ENCODE results near the gene NDUFS4.

The NDUFS4 gene

GRCh38 chr5:53554444-53554843 lies 6.0 kb upstream of the NDUFS4 start:
- Histone ChIP-seq H3K9me3 (ENCODE audit: control extremely low read depth in 1 of 5, control insufficient read depth in 4 of 5, insufficient read depth in 2 of 5, low read depth in 1 of 5, low read length in 4 of 5) (peaks cover 0 to 2% (median 0%) of the 10 kb centered on the region in 5 experiments), H3K27ac (ENCODE audit: insufficient read depth in 1 of 2, low read depth in 1 of 2, low read length in 2 of 2, poor library complexity in 1 of 2, severe bottlenecking in 2 of 2) (no peak overlapping the region), H3K4me1 (ENCODE audit: control extremely low read depth in 1 of 4, control insufficient read depth in 4 of 4, insufficient read depth in 4 of 4, low read length in 3 of 4) (no peaks in the 10 kb centered on the region), H3K36me3 (ENCODE audit: control insufficient read depth in 4 of 4, insufficient read depth in 4 of 4, low read length in 3 of 4) (no peaks in the 10 kb centered on the region), H3K27me3 (replicated peaks in 2 of 5; ENCODE audit: control insufficient read depth in 4 of 5, insufficient read depth in 5 of 5, low read length in 4 of 5) (no peaks in the 10 kb centered on the region), H3K4me3 (ENCODE audit: control insufficient read depth in 1 of 7, extremely low read depth in 1 of 7, insufficient read depth in 4 of 7, low read depth in 2 of 7, low read length in 6 of 7) (no peak overlapping the region)
- ChIA-PET CTCF (no interaction called here), POLR2A (no interaction called here)
- 100% methylated on average over 3 of the region's 3 CpGs for WGBS (ENCODE audit: insufficient coverage)
- DNase-seq = no peak

GRCh38 chr5:53555160-53555559 lies 5.3 kb upstream of the NDUFS4 start:
- peaks cover 0 to 2% (median 0%) of the 10 kb centered on the region in 5 experiments for H3K9me3 ChIP-seq (ENCODE audit: control extremely low read depth in 1 of 5, control insufficient read depth in 4 of 5, insufficient read depth in 2 of 5, low read depth in 1 of 5, low read length in 4 of 5)
- no peak for DNase-seq
- no peak overlapping the region for H3K27ac ChIP-seq (ENCODE audit: insufficient read depth in 1 of 2, low read depth in 1 of 2, low read length in 2 of 2, poor library complexity in 1 of 2, severe bottlenecking in 2 of 2)
- CTCF ChIA-PET = no interaction called here
- peaks cover 0 to 3% (median 1%) of the 10 kb centered on the region in 4 experiments for H3K4me1 ChIP-seq (ENCODE audit: control extremely low read depth in 1 of 4, control insufficient read depth in 4 of 4, insufficient read depth in 4 of 4, low read length in 3 of 4)
- no peak overlapping the region for H3K4me3 ChIP-seq (ENCODE audit: control insufficient read depth in 1 of 7, extremely low read depth in 1 of 7, insufficient read depth in 4 of 7, low read depth in 2 of 7, low read length in 6 of 7)
- H3K27me3 ChIP-seq (replicated peaks in 2 of 5; ENCODE audit: control insufficient read depth in 4 of 5, insufficient read depth in 5 of 5, low read length in 4 of 5) = no peaks in the 10 kb centered on the region
- no peaks in the 10 kb centered on the region for H3K36me3 ChIP-seq (ENCODE audit: control insufficient read depth in 4 of 4, insufficient read depth in 4 of 4, low read length in 3 of 4)
- POLR2A ChIA-PET = no interaction called here

DNA sequence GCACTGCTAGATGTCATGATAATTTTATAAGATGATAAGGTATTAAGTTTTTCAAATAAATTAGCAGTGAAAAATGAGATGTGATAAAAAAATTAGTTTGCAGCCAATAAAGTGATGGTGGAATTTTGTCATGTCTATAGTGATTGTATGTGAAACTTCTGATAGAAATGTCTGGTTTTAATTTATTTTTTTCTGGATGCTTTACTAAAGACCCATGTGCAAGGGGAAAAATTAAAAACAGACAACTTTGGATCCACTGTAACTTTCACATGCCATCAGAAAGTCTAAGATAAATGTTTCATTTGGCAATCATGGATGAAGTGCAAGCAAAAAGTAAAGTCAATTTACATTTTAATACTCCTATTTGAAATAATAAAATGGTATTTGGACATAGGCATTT lies 4.4 kb upstream of the NDUFS4 start:
- Histone ChIP-seq H3K27me3 (replicated peaks in 2 of 5; ENCODE audit: control insufficient read depth in 4 of 5, insufficient read depth in 5 of 5, low read length in 4 of 5) (no peaks in the 10 kb centered on the region), H3K36me3 (ENCODE audit: control insufficient read depth in 4 of 4, insufficient read depth in 4 of 4, low read length in 3 of 4) (no peaks in the 10 kb centered on the region), H3K4me1 (ENCODE audit: control extremely low read depth in 1 of 4, control insufficient read depth in 4 of 4, insufficient read depth in 4 of 4, low read length in 3 of 4) (peaks cover 0 to 5% (median 3%) of the 10 kb centered on the region in 4 experiments), H3K27ac (ENCODE audit: insufficient read depth in 1 of 2, low read depth in 1 of 2, low read length in 2 of 2, poor library complexity in 1 of 2, severe bottlenecking in 2 of 2) (no peak overlapping the region), H3K9me3 (ENCODE audit: control extremely low read depth in 1 of 5, control insufficient read depth in 4 of 5, insufficient read depth in 2 of 5, low read depth in 1 of 5, low read length in 4 of 5) (peaks cover 0 to 2% (median 0%) of the 10 kb centered on the region in 5 experiments), H3K4me3 (ENCODE audit: control insufficient read depth in 1 of 7, extremely low read depth in 1 of 7, insufficient read depth in 4 of 7, low read depth in 2 of 7, low read length in 6 of 7) (no peak overlapping the region)
- no peak for DNase-seq
- POLR2A ChIA-PET = no interaction called here
- CTCF ChIA-PET = interaction anchor here (0.5 kb wide), 1 partner anchor 112 kb away, joined by 3 read pairs; no protein-coding TSS in a partner anchor

GRCh38 chr5:53557386-53557785 lies 3.1 kb upstream of the NDUFS4 start:
- POLR2A ChIA-PET = no interaction called here
- no peak for DNase-seq
- Histone ChIP-seq H3K4me3 (ENCODE audit: control insufficient read depth in 1 of 7, extremely low read depth in 1 of 7, insufficient read depth in 4 of 7, low read depth in 2 of 7, low read length in 6 of 7) (no peak overlapping the region), H3K4me1 (ENCODE audit: control extremely low read depth in 1 of 4, control insufficient read depth in 4 of 4, insufficient read depth in 4 of 4, low read length in 3 of 4) (peaks cover 0 to 16% (median 12%) of the 10 kb centered on the region in 4 experiments), H3K36me3 (ENCODE audit: control insufficient read depth in 4 of 4, insufficient read depth in 4 of 4, low read length in 3 of 4) (no peaks in the 10 kb centered on the region), H3K9me3 (ENCODE audit: control extremely low read depth in 1 of 5, control insufficient read depth in 4 of 5, insufficient read depth in 2 of 5, low read depth in 1 of 5, low read length in 4 of 5) (peaks cover 0 to 2% (median 0%) of the 10 kb centered on the region in 5 experiments), H3K27ac (ENCODE audit: insufficient read depth in 1 of 2, low read depth in 1 of 2, low read length in 2 of 2, poor library complexity in 1 of 2, severe bottlenecking in 2 of 2) (no peak overlapping the region), H3K27me3 (replicated peaks in 2 of 5; ENCODE audit: control insufficient read depth in 4 of 5, insufficient read depth in 5 of 5, low read length in 4 of 5) (no peaks in the 10 kb centered on the region)
- CTCF ChIA-PET = no interaction called here
- WGBS (ENCODE audit: insufficient coverage) = 100% methylated on average over 2 of the region's 2 CpGs

DNA sequence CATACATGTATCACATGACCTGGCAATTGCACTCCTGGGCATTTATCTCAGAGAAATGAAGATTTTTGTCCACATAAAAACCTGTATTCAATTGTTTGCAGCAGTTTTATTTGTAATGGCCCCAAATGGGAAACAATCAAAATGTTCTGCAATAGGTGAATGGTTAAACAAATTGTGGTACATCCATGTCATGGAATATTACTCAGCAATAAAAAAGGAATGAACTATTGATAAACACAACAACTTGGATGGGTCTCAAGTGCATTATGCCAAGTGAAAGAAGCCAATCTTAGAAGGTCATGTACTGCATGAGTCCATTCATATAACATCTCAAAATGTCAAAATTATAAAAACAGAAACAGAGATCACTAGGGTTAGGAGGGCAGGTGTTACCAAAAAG lies 1.5 kb upstream of the NDUFS4 start:
- Histone ChIP-seq H3K27me3 (replicated peaks in 2 of 5; ENCODE audit: control insufficient read depth in 4 of 5, insufficient read depth in 5 of 5, low read length in 4 of 5) (no peaks in the 10 kb centered on the region), H3K36me3 (ENCODE audit: control insufficient read depth in 4 of 4, insufficient read depth in 4 of 4, low read length in 3 of 4) (no peaks in the 10 kb centered on the region), H3K4me3 (ENCODE audit: control insufficient read depth in 1 of 7, extremely low read depth in 1 of 7, insufficient read depth in 4 of 7, low read depth in 2 of 7, low read length in 6 of 7) (no peak overlapping the region), H3K4me1 (ENCODE audit: control extremely low read depth in 1 of 4, control insufficient read depth in 4 of 4, insufficient read depth in 4 of 4, low read length in 3 of 4) (peaks cover 0 to 16% (median 12%) of the 10 kb centered on the region in 4 experiments), H3K27ac (ENCODE audit: insufficient read depth in 1 of 2, low read depth in 1 of 2, low read length in 2 of 2, poor library complexity in 1 of 2, severe bottlenecking in 2 of 2) (no peak overlapping the region), H3K9me3 (ENCODE audit: control extremely low read depth in 1 of 5, control insufficient read depth in 4 of 5, insufficient read depth in 2 of 5, low read depth in 1 of 5, low read length in 4 of 5) (peaks cover 0 to 2% (median 0%) of the 10 kb centered on the region in 5 experiments)
- no peak for DNase-seq
- POLR2A ChIA-PET = no interaction called here
- CTCF ChIA-PET = no interaction called here

GRCh38 chr5:53560028-53560427 lies 411 bp upstream of the NDUFS4 start:
- peak overlapping the region in 1 of 2 experiments; percentile 96 for H3K27ac ChIP-seq (ENCODE audit: insufficient read depth in 1 of 2, low read depth in 1 of 2, low read length in 2 of 2, poor library complexity in 1 of 2, severe bottlenecking in 2 of 2)
- POLR2A ChIA-PET = no interaction called here
- H3K27me3 ChIP-seq (replicated peaks in 2 of 5; ENCODE audit: control insufficient read depth in 4 of 5, insufficient read depth in 5 of 5, low read length in 4 of 5) = no peaks in the 10 kb centered on the region
- WGBS (ENCODE audit: insufficient coverage) = 73% methylated on average over 3 of the region's 5 CpGs
- peaks cover 0 to 2% (median 0%) of the 10 kb centered on the region in 5 experiments for H3K9me3 ChIP-seq (ENCODE audit: control extremely low read depth in 1 of 5, control insufficient read depth in 4 of 5, insufficient read depth in 2 of 5, low read depth in 1 of 5, low read length in 4 of 5)
- peak overlapping the region in 6 of 7 experiments; percentile 88 to 100 (median 98) for H3K4me3 ChIP-seq (ENCODE audit: control insufficient read depth in 1 of 7, extremely low read depth in 1 of 7, insufficient read depth in 4 of 7, low read depth in 2 of 7, low read length in 6 of 7)
- DNase-seq = peak in 1 of 3 donors; percentile 2
- H3K4me1 ChIP-seq (ENCODE audit: control extremely low read depth in 1 of 4, control insufficient read depth in 4 of 4, insufficient read depth in 4 of 4, low read length in 3 of 4) = peaks cover 0 to 16% (median 12%) of the 10 kb centered on the region in 4 experiments
- no peaks in the 10 kb centered on the region for H3K36me3 ChIP-seq (ENCODE audit: control insufficient read depth in 4 of 4, insufficient read depth in 4 of 4, low read length in 3 of 4)
- CTCF ChIA-PET = no interaction called here

GRCh38 chr5:53568401-53568800 lies 8.0 kb downstream of the NDUFS4 start:
- CTCF ChIA-PET = no interaction called here

More at GRCh38 chr5:53568401-53568800, 8.0 kb downstream of the NDUFS4 start:
- Histone ChIP-seq H3K4me3 (ENCODE audit: control insufficient read depth in 1 of 7, extremely low read depth in 1 of 7, insufficient read depth in 4 of 7, low read depth in 2 of 7, low read length in 6 of 7) (no peak overlapping the region), H3K27ac (ENCODE audit: insufficient read depth in 1 of 2, low read depth in 1 of 2, low read length in 2 of 2, poor library complexity in 1 of 2, severe bottlenecking in 2 of 2) (no peak overlapping the region), H3K4me1 (ENCODE audit: control extremely low read depth in 1 of 4, control insufficient read depth in 4 of 4, insufficient read depth in 4 of 4, low read length in 3 of 4) (peaks cover 2 to 11% (median 8%) of the 10 kb centered on the region in 4 experiments), H3K36me3 (ENCODE audit: control insufficient read depth in 4 of 4, insufficient read depth in 4 of 4, low read length in 3 of 4) (no peaks in the 10 kb centered on the region), H3K9me3 (ENCODE audit: control extremely low read depth in 1 of 5, control insufficient read depth in 4 of 5, insufficient read depth in 2 of 5, low read depth in 1 of 5, low read length in 4 of 5) (peaks cover 0 to 3% (median 0%) of the 10 kb centered on the region in 5 experiments), H3K27me3 (replicated peaks in 2 of 5; ENCODE audit: control insufficient read depth in 4 of 5, insufficient read depth in 5 of 5, low read length in 4 of 5) (no peaks in the 10 kb centered on the region)
- POLR2A ChIA-PET = no interaction called here
- DNase-seq = no peak

All from common myeloid progenitor, CD34-positive (primary cell).